GM23338 (cell line): ENCODE data around the gene ATP1A3.

Source experiments
- CREB1 ChIP-seq: fragments of 250-450 bp; sonication (Bioruptor Pico); IDR thresholded peaks from 2 replicates; pipeline ENCODE4 v1.5.0; 2020; ENCODE audit warnings: low read depth, mild to moderate bottlenecking, moderate library complexity
- CTCF ChIP-seq, 2 experiments: fragments of 200-600 bp in 1 of 2; sonication (generic) in 1 of 2; conservative IDR thresholded peaks; 2 replicates each; pipeline versions ENCODE4 v1.5.1 to v1.6.1; 2016 to 2017; ENCODE audit warnings: antibody characterized with exemption in 2 of 2, low read depth in 2 of 2, mild to moderate bottlenecking in 2 of 2, moderate library complexity in 1 of 2
- ETS1 ChIP-seq: IDR thresholded peaks from 2 replicates; pipeline ENCODE4 v1.6.1; 2016; ENCODE audit warnings: antibody characterized with exemption
- EZH2 ChIP-seq: fragments of 200-600 bp; sonication (generic); IDR thresholded peaks from one replicate; pipeline ENCODE4 v1.8.0; 2017; ENCODE audit warnings: antibody characterized with exemption, mild to moderate bottlenecking, low read depth; ENCODE audit not compliant: unreplicated experiment
- EZH2phosphoT487 ChIP-seq: fragments of 200-600 bp; sonication (generic); IDR thresholded peaks from one replicate; pipeline ENCODE4 v1.8.1; 2018; ENCODE audit warnings: antibody characterized with exemption; ENCODE audit not compliant: unreplicated experiment
- JUNB ChIP-seq: IDR thresholded peaks from one replicate; pipeline ENCODE4 v1.6.1; 2016; ENCODE audit warnings: antibody characterized with exemption; ENCODE audit not compliant: unreplicated experiment
- NANOG ChIP-seq: IDR thresholded peaks from 2 replicates; pipeline ENCODE4 v1.6.1; 2016; ENCODE audit warnings: antibody characterized with exemption, borderline replicate concordance
- POLR2AphosphoS5 ChIP-seq: IDR thresholded peaks from 2 replicates; pipeline ENCODE4 v1.6.1; 2016; ENCODE audit warnings: antibody characterized with exemption, low read depth
- REST ChIP-seq: IDR thresholded peaks from one replicate; pipeline ENCODE4 v1.6.1; 2018; ENCODE audit warnings: antibody characterized with exemption; ENCODE audit not compliant: unreplicated experiment
- STAT1 ChIP-seq: IDR thresholded peaks from one replicate; pipeline ENCODE4 v1.6.1; 2016; ENCODE audit warnings: antibody characterized with exemption; ENCODE audit not compliant: unreplicated experiment
- ZNF114 ChIP-seq: fragments of 250-450 bp; sonication (Bioruptor Pico); IDR thresholded peaks from 2 replicates; pipeline ENCODE4 v1.5.0; 2020; ENCODE audit warnings: mild to moderate bottlenecking, moderate library complexity
- ZNF331 ChIP-seq: fragments of 250-450 bp; sonication (Bioruptor Pico); IDR thresholded peaks from 2 replicates; pipeline ENCODE4 v1.5.0; 2020; ENCODE audit warnings: low read depth, mild to moderate bottlenecking, moderate library complexity

- TF ChIP-seq CTCF (conservative IDR thresholded peaks at IDR 0.05; ENCODE audit: low read depth in 2 of 2): no peak
- TF ChIP-seq REST: no peak
- TF ChIP-seq CREB1 (CRISPR knock-in tag): no peak
- TF ChIP-seq POLR2AphosphoS5: no peak
- TF ChIP-seq ETS1: no peak
- TF ChIP-seq EZH2: no peak
- no peak for TF ChIP-seq EZH2phosphoT487
- TF ChIP-seq ZNF114 (CRISPR knock-in tag): no peak
- no peak for TF ChIP-seq JUNB
- TF ChIP-seq NANOG: no peak
- TF ChIP-seq STAT1: no peak
- TF ChIP-seq ZNF331 (CRISPR knock-in tag): no peak
Observed at GRCh38 chr19:41994994-41995958, 1.2 kb upstream of the ATP1A3 start.
